SH-SY5Y (cell line): ENCODE measurements around the gene SDSL.

Experiments
- GATA2 ChIP-seq: IDR thresholded peaks from 2 replicates; pipeline ENCODE4 v1.6.1; 2011; ENCODE audit warnings: mild to moderate bottlenecking, low read depth, low read length
- GATA3 ChIP-seq: IDR thresholded peaks from 2 replicates; pipeline ENCODE4 v1.6.1; 2011; ENCODE audit warnings: low read depth, mild to moderate bottlenecking, low read length, moderate library complexity

DNA sequence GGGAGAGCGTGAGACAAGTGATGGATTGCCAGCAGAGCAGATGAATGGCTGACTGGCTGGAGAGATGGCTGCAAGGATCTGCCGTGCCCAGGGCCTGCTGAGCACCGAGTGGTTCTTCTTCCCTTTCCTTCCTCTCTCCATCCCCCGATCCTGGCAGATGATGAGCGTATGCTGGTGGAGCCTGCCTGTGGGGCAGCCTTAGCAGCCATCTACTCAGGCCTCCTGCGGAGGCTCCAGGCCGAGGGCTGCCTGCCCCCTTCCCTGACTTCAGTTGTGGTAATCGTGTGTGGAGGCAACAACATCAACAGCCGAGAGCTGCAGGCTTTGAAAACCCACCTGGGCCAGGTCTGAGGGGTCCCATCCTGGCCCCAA is 15.5 kb downstream of the SDSL start:
- TF ChIP-seq GATA2 (no peak), GATA3 (no peak)
